Hepatocyte (in vitro differentiated cells): ENCODE measurements around the gene ZEB2. TPM values are rescaled to one million over a fixed set of nuclear protein-coding genes. Genes with fewer than 3 reads are reported as not detected.

Experiments used
- DNase-seq: peaks from one replicate; pipeline ENCODE4 v3.0.0-alpha.2; 2016; ENCODE audit warnings: low spot score
- H2AFZ ChIP-seq: fragments of 200-600 bp; sonication (generic); 2 replicates; pipeline ENCODE4 v1.6.0; 2016; ENCODE audit warnings: antibody characterized with exemption, mild to moderate bottlenecking
- H3K27ac ChIP-seq: fragments of 200-600 bp; sonication (generic); 2 replicates; pipeline ENCODE4 v1.5.1; 2016; ENCODE audit warnings: mild to moderate bottlenecking
- H3K27me3 ChIP-seq: fragments of 200-600 bp; sonication (generic); 2 replicates; pipeline ENCODE4 v1.6.1; 2016
- H3K36me3 ChIP-seq: fragments of 200-600 bp; sonication (generic); replicated peaks from 2 replicates; pipeline ENCODE4 v1.5.1; 2016; ENCODE audit warnings: low read depth; ENCODE audit not compliant: insufficient read depth
- H3K4me1 ChIP-seq: fragments of 200-600 bp; sonication (generic); 2 replicates; pipeline ENCODE4 v1.5.1; 2016; ENCODE audit warnings: mild to moderate bottlenecking, moderate library complexity; ENCODE audit not compliant: insufficient read depth
- H3K4me2 ChIP-seq: fragments of 200-600 bp; sonication (generic); 2 replicates; pipeline ENCODE4 v1.6.0; 2016
- H3K4me3 ChIP-seq: fragments of 200-600 bp; sonication (generic); 2 replicates; pipeline ENCODE4 v1.5.1; 2016; ENCODE audit warnings: mild to moderate bottlenecking
- H3K79me2 ChIP-seq: fragments of 200-600 bp; sonication (generic); 2 replicates; pipeline ENCODE4 v1.6.0; 2017; ENCODE audit warnings: mild to moderate bottlenecking
- H3K9me2 ChIP-seq: fragments of 200-600 bp; sonication (generic); replicated peaks from 2 replicates; pipeline ENCODE4 v1.6.0; 2017; ENCODE audit warnings: mild to moderate bottlenecking; ENCODE audit not compliant: insufficient read depth
- H3K9me3 ChIP-seq: fragments of 200-600 bp; sonication (generic); 2 replicates; pipeline ENCODE4 v1.5.1; 2016; ENCODE audit warnings: low read depth, mild to moderate bottlenecking
- H4K20me1 ChIP-seq: fragments of 200-600 bp; sonication (generic); 2 replicates; pipeline ENCODE4 v1.6.0; 2016; ENCODE audit warnings: mild to moderate bottlenecking; ENCODE audit not compliant: insufficient read depth, poor library complexity, severe bottlenecking
- EZH2 ChIP-seq: fragments of 200-600 bp; sonication (generic); IDR thresholded peaks from 2 replicates; pipeline ENCODE4 v1.6.1; 2016; ENCODE audit warnings: antibody characterized with exemption, mild to moderate bottlenecking, borderline replicate concordance
- EZH2phosphoT487 ChIP-seq: fragments of 200-600 bp; sonication (generic); IDR thresholded peaks from one replicate; pipeline ENCODE4 v1.6.1; 2018; ENCODE audit warnings: antibody characterized with exemption, mild to moderate bottlenecking, low read depth, moderate library complexity; ENCODE audit not compliant: unreplicated experiment, severe bottlenecking
- WGBS: methylation state at CpG from one replicate; pipeline ENCODE4 v1.1.6; 2016; ENCODE audit warnings: low lambda C conversion rate; ENCODE audit errors: missing lambda C conversion rate; 5-methylcytosine and 5-hydroxymethylcytosine counted together
- polyA plus RNA-seq: library from polyadenylated mRNA; unstranded; fragments of >200 nt; fragmentation: Nextera tagmentation; extraction: Ambion mirVana; gene quantifications from 2 replicates; pipeline ENCODE4 v1.2.1, GENCODE V29; 2016
- total RNA-seq: library from RNA; depleted of rRNA; stranded (reverse); fragments of >200 nt; gene quantifications from 2 replicates; pipeline ENCODE4 v1.2.3, GENCODE V29; 2014
- TF ChIP-seq, protein P1 (sequence below): fragments of 200-600 bp; sonication (generic); IDR thresholded peaks from 2 replicates; pipeline ENCODE4 v1.5.1; 2016; ENCODE audit warnings: antibody characterized with exemption, mild to moderate bottlenecking; ENCODE audit not compliant: poor library complexity

ZEB2 gene
- total and polyA plus RNA-seq, 2 experiments from 2014 or later: 17.8 to 35.5 TPM

DNA sequence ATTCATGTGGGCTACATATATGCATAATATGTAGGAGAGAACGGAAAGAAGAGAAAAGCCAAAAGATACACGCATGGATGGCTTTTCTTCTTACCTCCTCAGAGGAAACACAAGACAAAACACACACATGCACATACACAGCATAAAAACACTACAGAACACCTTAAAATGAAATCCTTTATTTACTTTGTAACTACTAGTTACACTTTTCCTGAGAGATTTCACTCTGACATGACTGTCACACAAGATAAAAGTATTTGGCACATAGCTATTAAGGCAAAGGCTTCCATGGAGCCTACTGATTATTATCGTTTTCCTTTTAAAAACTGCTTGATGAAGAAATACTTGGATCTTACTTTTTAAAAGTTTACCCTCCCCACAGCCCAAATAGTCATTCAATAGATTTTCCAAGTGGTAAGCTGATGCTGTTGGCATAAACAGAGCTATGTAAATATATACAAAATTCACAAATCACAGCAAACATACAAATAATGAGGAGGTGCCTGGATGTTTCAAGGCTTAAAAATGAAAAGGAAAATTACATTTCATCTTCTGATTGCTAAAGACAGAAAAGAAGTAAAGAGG is 8.6 kb downstream of the ZEB2 start:
- WGBS: 34% methylated on average over 3 of the region's 3 CpGs
- no peaks in the 10 kb centered on the region for H3K9me3 ChIP-seq
- peaks cover 88% of the 10 kb centered on the region for H3K79me2 ChIP-seq
- H4K20me1 ChIP-seq: no peaks in the 10 kb centered on the region
- peaks cover 17% of the 10 kb centered on the region for H3K4me1 ChIP-seq
- TF ChIP-seq EZH2: no peak
- TF ChIP-seq EZH2phosphoT487: no peak
- TF ChIP-seq, protein P1, sequence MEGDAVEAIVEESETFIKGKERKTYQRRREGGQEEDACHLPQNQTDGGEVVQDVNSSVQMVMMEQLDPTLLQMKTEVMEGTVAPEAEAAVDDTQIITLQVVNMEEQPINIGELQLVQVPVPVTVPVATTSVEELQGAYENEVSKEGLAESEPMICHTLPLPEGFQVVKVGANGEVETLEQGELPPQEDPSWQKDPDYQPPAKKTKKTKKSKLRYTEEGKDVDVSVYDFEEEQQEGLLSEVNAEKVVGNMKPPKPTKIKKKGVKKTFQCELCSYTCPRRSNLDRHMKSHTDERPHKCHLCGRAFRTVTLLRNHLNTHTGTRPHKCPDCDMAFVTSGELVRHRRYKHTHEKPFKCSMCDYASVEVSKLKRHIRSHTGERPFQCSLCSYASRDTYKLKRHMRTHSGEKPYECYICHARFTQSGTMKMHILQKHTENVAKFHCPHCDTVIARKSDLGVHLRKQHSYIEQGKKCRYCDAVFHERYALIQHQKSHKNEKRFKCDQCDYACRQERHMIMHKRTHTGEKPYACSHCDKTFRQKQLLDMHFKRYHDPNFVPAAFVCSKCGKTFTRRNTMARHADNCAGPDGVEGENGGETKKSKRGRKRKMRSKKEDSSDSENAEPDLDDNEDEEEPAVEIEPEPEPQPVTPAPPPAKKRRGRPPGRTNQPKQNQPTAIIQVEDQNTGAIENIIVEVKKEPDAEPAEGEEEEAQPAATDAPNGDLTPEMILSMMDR: no peak
- no peak overlapping the region for H2AFZ ChIP-seq
- peak overlapping the region; percentile 78 for H3K4me2 ChIP-seq
- H3K27me3 ChIP-seq: peaks cover 88% of the 10 kb centered on the region
- no peaks in the 10 kb centered on the region for H3K9me2 ChIP-seq
- peak overlapping the region; percentile 65 for H3K27ac ChIP-seq
- H3K4me3 ChIP-seq: no peak overlapping the region
- no peak for DNase-seq
- no peaks in the 10 kb centered on the region for H3K36me3 ChIP-seq

DNA sequence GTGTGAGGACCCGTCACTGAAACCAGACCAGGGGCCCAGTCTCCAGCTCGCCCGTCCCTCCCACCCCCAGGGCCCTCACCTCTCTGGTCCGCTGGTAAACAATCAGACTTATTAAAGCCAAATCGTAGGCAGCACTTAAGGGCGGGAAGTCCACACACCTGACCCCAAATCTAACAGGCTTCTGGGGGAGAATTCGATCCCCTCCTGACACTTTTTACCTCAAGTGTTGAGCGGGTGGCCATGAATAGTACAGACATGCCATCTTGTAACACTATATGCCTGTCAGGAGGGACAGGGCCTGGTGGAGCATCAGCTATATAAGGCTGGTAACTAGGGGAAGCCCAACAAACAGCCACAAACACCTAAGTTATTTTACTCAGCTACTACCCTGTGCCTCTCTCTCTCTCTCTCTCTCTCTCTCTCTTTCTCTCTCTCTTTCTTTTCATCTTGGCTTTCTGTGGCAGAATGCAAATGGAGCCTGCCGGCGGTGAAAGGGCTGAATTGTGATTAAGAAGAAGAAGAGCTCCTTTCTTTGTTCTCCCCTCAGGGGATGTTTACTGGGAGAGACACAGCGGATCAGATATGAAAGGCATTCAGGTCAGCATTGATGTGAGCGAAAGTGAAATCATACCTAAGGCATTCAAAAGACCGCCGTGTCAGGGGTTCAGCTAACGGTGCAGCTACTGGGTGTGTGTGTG is 9.5 kb downstream of the ZEB2 start:
- Histone ChIP-seq H3K4me1 (peaks cover 17% of the 10 kb centered on the region), H2AFZ (no peak overlapping the region), H3K36me3 (no peaks in the 10 kb centered on the region), H3K9me3 (no peaks in the 10 kb centered on the region), H3K4me2 (peak overlapping the region; percentile 78), H3K27me3 (peaks cover 91% of the 10 kb centered on the region), H4K20me1 (no peaks in the 10 kb centered on the region), H3K79me2 (peaks cover 88% of the 10 kb centered on the region), H3K9me2 (no peaks in the 10 kb centered on the region), H3K4me3 (no peak overlapping the region), H3K27ac (peak overlapping the region; percentile 65)
- DNase-seq: peak; percentile 30
- WGBS: 24% methylated on average over 15 of the region's 15 CpGs
- peak; percentile 53 for TF ChIP-seq EZH2phosphoT487
- TF ChIP-seq, protein P1: no peak

DNA sequence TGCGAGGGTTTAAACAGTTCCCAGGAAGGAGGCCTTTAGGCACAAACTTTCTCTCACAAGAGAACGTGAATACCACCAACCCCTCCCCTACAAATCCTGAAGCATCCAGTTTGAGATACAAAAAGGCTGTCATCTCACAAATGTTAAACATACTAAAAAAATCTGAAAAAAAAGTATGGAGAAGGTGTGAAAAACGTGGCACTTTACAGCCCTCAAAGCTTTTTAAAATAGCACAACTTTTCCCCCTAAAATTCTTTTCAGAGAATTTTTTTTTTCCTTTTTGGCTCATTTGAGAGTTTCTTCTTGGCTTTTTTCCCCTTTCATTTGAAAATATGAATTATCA is 10.1 kb downstream of the ZEB2 start:
- Histone ChIP-seq H3K4me2 (peak overlapping the region; percentile 78), H3K4me1 (peaks cover 17% of the 10 kb centered on the region), H3K27me3 (peaks cover 90% of the 10 kb centered on the region), H3K36me3 (no peaks in the 10 kb centered on the region), H3K9me2 (no peaks in the 10 kb centered on the region), H4K20me1 (no peaks in the 10 kb centered on the region), H3K4me3 (no peak overlapping the region), H3K27ac (peak overlapping the region; percentile 65), H3K9me3 (no peaks in the 10 kb centered on the region), H2AFZ (no peak overlapping the region), H3K79me2 (peaks cover 83% of the 10 kb centered on the region)
- TF ChIP-seq EZH2phosphoT487 (no peak), EZH2 (no peak)
- TF ChIP-seq, protein P1: no peak
- 31% methylated on average over 3 of the region's 3 CpGs for WGBS
- no peak for DNase-seq
